RWPE2 (cell line): ENCODE data around the gene SHISA7.

Experiments used
- ATAC-seq: fragments of 200-7000 bp; cut with Tn5 transposase; 3 replicates; pipeline ENCODE4 v1.9.1; 2021; ENCODE audit warnings: low read depth
- DNase-seq: peaks from one replicate; pipeline ENCODE4 v3.0.0-alpha.2; 2020; ENCODE audit warnings: low spot score
- H3K27ac ChIP-seq: fragments of 450-650 bp; 2 replicates; pipeline ENCODE4 v1.5.1; 2017; ENCODE audit warnings: mild to moderate bottlenecking; ENCODE audit not compliant: poor library complexity, severe bottlenecking
- H3K27me3 ChIP-seq: fragments of 250-450 bp; sonication (Bioruptor Pico); 2 replicates; pipeline ENCODE4 v1.5.1; 2021; ENCODE audit warnings: mild to moderate bottlenecking, moderate library complexity; ENCODE audit not compliant: insufficient read depth, poor library complexity, severe bottlenecking
- H3K36me3 ChIP-seq: fragments of 250-450 bp; sonication (Bioruptor Pico); 2 replicates; pipeline ENCODE4 v1.5.1; 2020; ENCODE audit warnings: low read depth, mild to moderate bottlenecking, moderate library complexity
- H3K4me1 ChIP-seq: fragments of 250-450 bp; sonication (Bioruptor Pico); 2 replicates; pipeline ENCODE4 v1.5.1; 2021; ENCODE audit warnings: mild to moderate bottlenecking, moderate library complexity; ENCODE audit not compliant: insufficient read depth, poor library complexity, severe bottlenecking
- H3K4me3 ChIP-seq: fragments of 250-450 bp; sonication (Bioruptor Pico); 2 replicates; pipeline ENCODE4 v1.5.1; 2021; ENCODE audit warnings: mild to moderate bottlenecking, moderate library complexity; ENCODE audit not compliant: severe bottlenecking
- H3K9me3 ChIP-seq: fragments of 250-450 bp; sonication (Bioruptor Pico); 2 replicates; pipeline ENCODE4 v1.5.1; 2021; ENCODE audit warnings: mild to moderate bottlenecking, moderate library complexity; ENCODE audit not compliant: severe bottlenecking
- TF ChIP-seq, protein P1 (sequence below): fragments of 450-650 bp; IDR thresholded peaks from one replicate; pipeline ENCODE4 v1.5.1; 2017; ENCODE audit warnings: mild to moderate bottlenecking, moderate library complexity; ENCODE audit not compliant: poor library complexity, severe bottlenecking

SHISA7 gene

DNA sequence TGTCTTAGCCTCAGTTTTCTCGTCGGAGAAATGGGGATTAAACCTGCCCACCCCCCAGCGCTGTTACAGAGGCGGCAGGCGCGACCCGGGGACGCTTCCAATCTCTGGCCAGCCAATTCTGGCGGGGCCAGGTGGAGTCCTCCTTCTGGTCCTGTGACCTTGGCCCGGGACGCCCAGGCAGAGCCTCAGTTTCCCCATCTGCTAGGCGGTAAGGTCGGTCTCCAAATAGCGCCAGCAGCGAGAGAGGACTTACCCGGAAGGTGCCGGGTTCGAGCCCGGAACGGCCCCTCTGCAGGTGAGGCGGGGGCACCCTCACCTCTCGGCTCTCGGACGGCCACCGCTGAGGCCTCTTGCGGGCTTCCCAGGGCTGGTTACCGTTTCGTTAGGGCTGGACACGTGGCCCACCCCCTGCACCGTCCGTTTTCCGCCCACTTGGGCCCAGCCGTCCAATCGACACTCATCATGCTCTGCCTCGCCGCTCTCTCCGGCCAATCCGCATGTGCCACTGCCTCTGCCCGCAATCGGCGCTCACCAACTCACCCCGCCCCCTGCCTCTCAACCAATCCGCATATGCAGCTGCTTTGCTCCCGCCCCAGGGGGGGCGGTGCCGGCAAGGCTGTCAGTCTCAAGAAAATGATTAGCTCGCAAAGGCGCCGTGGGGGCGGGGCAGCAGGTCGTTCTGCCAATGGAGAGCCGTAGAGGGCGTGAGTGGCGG is 18.3 kb upstream of the SHISA7 start, which contains the start of gene ISOC2:
Gene ISOC2 (minus strand): TSS at position 384 of the 715 bp plus-strand sequence. CDS start 5,156 bp downstream, outside the sequence.
- TF ChIP-seq, protein P1, sequence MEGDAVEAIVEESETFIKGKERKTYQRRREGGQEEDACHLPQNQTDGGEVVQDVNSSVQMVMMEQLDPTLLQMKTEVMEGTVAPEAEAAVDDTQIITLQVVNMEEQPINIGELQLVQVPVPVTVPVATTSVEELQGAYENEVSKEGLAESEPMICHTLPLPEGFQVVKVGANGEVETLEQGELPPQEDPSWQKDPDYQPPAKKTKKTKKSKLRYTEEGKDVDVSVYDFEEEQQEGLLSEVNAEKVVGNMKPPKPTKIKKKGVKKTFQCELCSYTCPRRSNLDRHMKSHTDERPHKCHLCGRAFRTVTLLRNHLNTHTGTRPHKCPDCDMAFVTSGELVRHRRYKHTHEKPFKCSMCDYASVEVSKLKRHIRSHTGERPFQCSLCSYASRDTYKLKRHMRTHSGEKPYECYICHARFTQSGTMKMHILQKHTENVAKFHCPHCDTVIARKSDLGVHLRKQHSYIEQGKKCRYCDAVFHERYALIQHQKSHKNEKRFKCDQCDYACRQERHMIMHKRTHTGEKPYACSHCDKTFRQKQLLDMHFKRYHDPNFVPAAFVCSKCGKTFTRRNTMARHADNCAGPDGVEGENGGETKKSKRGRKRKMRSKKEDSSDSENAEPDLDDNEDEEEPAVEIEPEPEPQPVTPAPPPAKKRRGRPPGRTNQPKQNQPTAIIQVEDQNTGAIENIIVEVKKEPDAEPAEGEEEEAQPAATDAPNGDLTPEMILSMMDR, result no peak
- H3K4me1 ChIP-seq, result peaks cover 3% of the 10 kb centered on the region

DNA sequence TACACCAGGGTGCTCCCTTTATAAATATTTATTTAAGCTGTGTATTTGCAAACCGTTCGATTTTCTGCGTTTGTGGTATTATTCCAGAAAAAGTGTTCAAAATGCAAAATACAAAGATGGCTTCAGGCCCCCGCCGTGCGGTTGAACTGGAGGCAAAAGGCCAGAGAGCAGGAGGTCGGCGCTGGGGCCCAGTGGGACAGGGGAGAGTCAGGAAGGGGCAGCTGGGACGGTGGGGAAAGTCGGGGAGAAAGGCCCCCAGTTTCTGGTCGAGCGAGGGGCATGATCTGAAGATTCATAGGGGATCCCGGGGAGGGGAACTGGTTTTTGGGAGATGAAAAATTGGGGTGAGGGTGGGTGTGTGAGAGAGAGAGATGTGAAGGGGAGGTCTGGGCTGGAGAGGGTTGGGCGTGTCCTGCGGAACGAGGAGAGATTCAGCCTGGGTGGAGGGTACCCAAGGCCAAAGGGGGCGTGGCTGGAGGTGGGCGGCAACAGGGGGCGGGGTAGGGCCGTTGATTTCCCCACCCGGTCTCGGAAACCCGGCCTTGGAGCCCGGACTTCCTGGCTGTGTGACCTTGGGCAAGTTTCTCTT is 17.7 kb upstream of the SHISA7 start:
- peak; percentile 24 for ATAC-seq
- Histone ChIP-seq H3K4me1 (peaks cover 3% of the 10 kb centered on the region), H3K27ac (peak overlapping the region; percentile 18), H3K36me3 (0 out of 2 replicates have a peak, but pooled peaks cover 3% of the 10 kb centered on the region), H3K9me3 (no peaks in the 10 kb centered on the region), H3K27me3 (no peaks in the 10 kb centered on the region), H3K4me3 (peak overlapping the region; percentile 59)
- TF ChIP-seq, protein P1, result no peak
- no peak for DNase-seq

More for the DNA sequence above, 18.3 kb upstream of the SHISA7 start, which contains the start of gene ISOC2:
- Histone ChIP-seq H3K27me3 (no peaks in the 10 kb centered on the region), H3K27ac (peak within 1 kb of the TSS; percentile 18), H3K36me3 (0 out of 2 replicates have a peak, but pooled peaks cover 3% of the 10 kb centered on the region), H3K4me3 (peak within 1 kb of the TSS; percentile 59), H3K9me3 (no peaks in the 10 kb centered on the region)
- DNase-seq (peak; percentile 100), ATAC-seq (peak; percentile 95)

DNA sequence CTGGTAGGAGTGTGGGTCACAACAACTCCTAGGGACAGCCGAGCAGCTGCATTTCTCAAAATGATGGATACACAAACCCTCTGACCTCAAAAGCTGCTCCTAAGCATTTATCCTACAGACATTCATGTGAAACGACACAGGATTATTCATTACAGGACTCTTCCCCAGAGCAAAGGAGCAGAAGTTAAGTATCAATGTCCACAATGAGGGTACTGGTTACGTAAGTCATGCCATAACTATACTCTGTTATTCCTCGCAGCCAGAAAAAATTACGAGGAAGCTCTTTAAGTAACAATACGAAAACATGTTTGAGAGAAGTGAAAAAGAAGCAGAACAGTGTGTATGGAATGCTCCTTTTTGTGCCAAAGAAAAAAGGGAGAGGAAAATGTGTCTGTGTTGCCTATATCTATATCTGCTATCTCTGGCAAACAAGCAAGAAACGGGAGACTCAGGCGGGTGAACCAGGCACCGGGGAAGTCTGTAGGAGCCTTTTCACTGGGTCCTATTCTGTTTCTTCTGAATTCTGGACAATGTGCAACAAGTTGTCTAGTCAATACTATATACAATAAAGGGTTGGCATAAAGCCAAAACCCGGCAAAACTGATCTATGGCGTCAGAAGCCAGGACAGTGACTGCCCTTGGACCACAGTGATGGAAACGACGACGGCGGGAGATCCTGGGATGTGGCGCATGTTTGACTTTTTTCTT is 17.0 kb upstream of the SHISA7 start:
- no peaks in the 10 kb centered on the region for H3K9me3 ChIP-seq
- TF ChIP-seq, protein P1, result no peak
- ATAC-seq (no peak), DNase-seq (no peak)
- peaks cover 3% of the 10 kb centered on the region for H3K4me1 ChIP-seq
- H3K36me3 ChIP-seq, result 0 out of 2 replicates have a peak, but pooled peaks cover 3% of the 10 kb centered on the region
- H3K27ac ChIP-seq, result peak overlapping the region; percentile 18
- no peaks in the 10 kb centered on the region for H3K27me3 ChIP-seq
- H3K4me3 ChIP-seq, result no peak overlapping the region

DNA sequence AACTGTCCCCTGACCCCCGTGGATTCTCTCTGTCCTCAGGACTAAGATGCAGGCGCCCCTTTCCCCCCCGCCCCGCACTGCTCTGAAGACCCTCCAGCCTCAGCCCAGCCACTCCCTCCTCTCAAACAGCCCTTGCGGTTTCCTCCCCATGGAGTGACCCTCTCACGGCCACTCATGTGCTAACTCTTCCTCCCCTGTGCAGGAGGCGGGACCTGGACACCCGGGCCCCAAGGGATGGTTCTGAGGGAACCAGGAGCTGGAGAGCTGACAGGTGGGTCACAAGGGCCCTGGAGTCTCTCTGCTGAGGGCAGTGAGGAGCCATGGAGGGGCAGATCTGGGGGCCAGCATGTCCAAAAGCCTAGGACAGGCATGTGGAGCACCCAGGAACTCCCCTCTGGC is 16.4 kb upstream of the SHISA7 start:
- ATAC-seq (no peak), DNase-seq (no peak)
- Histone ChIP-seq H3K27me3 (no peaks in the 10 kb centered on the region), H3K36me3 (0 out of 2 replicates have a peak, but pooled peaks cover 3% of the 10 kb centered on the region), H3K27ac (no peak overlapping the region), H3K4me3 (no peak overlapping the region), H3K9me3 (no peaks in the 10 kb centered on the region), H3K4me1 (peaks cover 3% of the 10 kb centered on the region)
- TF ChIP-seq, protein P1, result no peak
